ENCODE measurements around the gene EHD4.

Gene EHD4

GRCh38 chr15:41995476-41995855 is 23.1 kb upstream of the EHD4 start:
- H3K36me3 ChIP-seq (ENCODE audit: control insufficient read depth in 2 of 2, insufficient read depth in 2 of 2, low read length in 2 of 2) = no peaks in the 10 kb centered on the region
- no peaks in the 10 kb centered on the region for H3K27me3 ChIP-seq (ENCODE audit: control insufficient read depth in 2 of 2, insufficient read depth in 2 of 2, low read length in 2 of 2)
- H3K9me3 ChIP-seq (ENCODE audit: control insufficient read depth in 2 of 2, low read length in 2 of 2) = no peaks in the 10 kb centered on the region
- no peak overlapping the region for H3K27ac ChIP-seq (ENCODE audit: low read depth in 2 of 2, low read length in 2 of 2)
- H3K4me1 ChIP-seq (ENCODE audit: control insufficient read depth in 2 of 2, insufficient read depth in 2 of 2, low read length in 2 of 2) = no peaks in the 10 kb centered on the region
- H3K9ac ChIP-seq (ENCODE audit: low read depth in 1 of 2, low read length in 2 of 2) = no peak overlapping the region
- H3K4me3 ChIP-seq (ENCODE audit: low read length in 2 of 2) = no peak overlapping the region

GRCh38 chr15:41994772-41995475 is 22.6 kb upstream of the EHD4 start:
- H3K9me3 ChIP-seq (ENCODE audit: control insufficient read depth in 2 of 2, low read length in 2 of 2) = no peaks in the 10 kb centered on the region
- no peak overlapping the region for H3K4me3 ChIP-seq (ENCODE audit: low read length in 2 of 2)
- peaks cover 0 to 2% of the 10 kb centered on the region in 2 donors for H3K27me3 ChIP-seq (ENCODE audit: control insufficient read depth in 2 of 2, insufficient read depth in 2 of 2, low read length in 2 of 2)
- no peak overlapping the region for H3K9ac ChIP-seq (ENCODE audit: low read depth in 1 of 2, low read length in 2 of 2)
- no peaks in the 10 kb centered on the region for H3K4me1 ChIP-seq (ENCODE audit: control insufficient read depth in 2 of 2, insufficient read depth in 2 of 2, low read length in 2 of 2)
- H3K36me3 ChIP-seq (ENCODE audit: control insufficient read depth in 2 of 2, insufficient read depth in 2 of 2, low read length in 2 of 2) = no peaks in the 10 kb centered on the region
- no peak overlapping the region for H3K27ac ChIP-seq (ENCODE audit: low read depth in 2 of 2, low read length in 2 of 2)

- no peak overlapping the region for H3K9ac ChIP-seq (ENCODE audit: low read depth in 1 of 2, low read length in 2 of 2)
- H3K4me1 ChIP-seq (ENCODE audit: control insufficient read depth in 2 of 2, insufficient read depth in 2 of 2, low read length in 2 of 2) = no peaks in the 10 kb centered on the region
- H3K27ac ChIP-seq (ENCODE audit: low read depth in 2 of 2, low read length in 2 of 2) = no peak overlapping the region
- H3K4me3 ChIP-seq (ENCODE audit: low read length in 2 of 2) = no peak overlapping the region
- H3K36me3 ChIP-seq (ENCODE audit: control insufficient read depth in 2 of 2, insufficient read depth in 2 of 2, low read length in 2 of 2) = no peaks in the 10 kb centered on the region
- H3K27me3 ChIP-seq (ENCODE audit: control insufficient read depth in 2 of 2, insufficient read depth in 2 of 2, low read length in 2 of 2) = peaks cover 0 to 2% of the 10 kb centered on the region in 2 donors
- no peaks in the 10 kb centered on the region for H3K9me3 ChIP-seq (ENCODE audit: control insufficient read depth in 2 of 2, low read length in 2 of 2)
Observed at GRCh38 chr15:41994171-41994650, 21.9 kb upstream of the EHD4 start.

GRCh38 chr15:41993472-41994170 is 21.3 kb upstream of the EHD4 start:
- Histone ChIP-seq H3K36me3 (ENCODE audit: control insufficient read depth in 2 of 2, insufficient read depth in 2 of 2, low read length in 2 of 2) (no peaks in the 10 kb centered on the region), H3K9me3 (ENCODE audit: control insufficient read depth in 2 of 2, low read length in 2 of 2) (no peaks in the 10 kb centered on the region), H3K4me1 (ENCODE audit: control insufficient read depth in 2 of 2, insufficient read depth in 2 of 2, low read length in 2 of 2) (no peaks in the 10 kb centered on the region), H3K27me3 (ENCODE audit: control insufficient read depth in 2 of 2, insufficient read depth in 2 of 2, low read length in 2 of 2) (peaks cover 0 to 2% of the 10 kb centered on the region in 2 donors), H3K4me3 (ENCODE audit: low read length in 2 of 2) (no peak overlapping the region), H3K9ac (ENCODE audit: low read depth in 1 of 2, low read length in 2 of 2) (no peak overlapping the region), H3K27ac (ENCODE audit: low read depth in 2 of 2, low read length in 2 of 2) (no peak overlapping the region)

- Histone ChIP-seq H3K9ac (ENCODE audit: low read depth in 1 of 2, low read length in 2 of 2) (no peak overlapping the region), H3K27me3 (ENCODE audit: control insufficient read depth in 2 of 2, insufficient read depth in 2 of 2, low read length in 2 of 2) (peaks cover 0 to 2% of the 10 kb centered on the region in 2 donors), H3K36me3 (ENCODE audit: control insufficient read depth in 2 of 2, insufficient read depth in 2 of 2, low read length in 2 of 2) (no peaks in the 10 kb centered on the region)
Observed at GRCh38 chr15:41992803-41993190, 20.4 kb upstream of the EHD4 start.

GRCh38 chr15:41992151-41992802 is 19.9 kb upstream of the EHD4 start:
- H3K27ac ChIP-seq (ENCODE audit: low read depth in 2 of 2, low read length in 2 of 2) = no peak overlapping the region
- no peak overlapping the region for H3K4me3 ChIP-seq (ENCODE audit: low read length in 2 of 2)
- H3K4me1 ChIP-seq (ENCODE audit: control insufficient read depth in 2 of 2, insufficient read depth in 2 of 2, low read length in 2 of 2) = no peaks in the 10 kb centered on the region
- no peaks in the 10 kb centered on the region for H3K9me3 ChIP-seq (ENCODE audit: control insufficient read depth in 2 of 2, low read length in 2 of 2)
- no peak overlapping the region for H3K9ac ChIP-seq (ENCODE audit: low read depth in 1 of 2, low read length in 2 of 2)
- H3K27me3 ChIP-seq (ENCODE audit: control insufficient read depth in 2 of 2, insufficient read depth in 2 of 2, low read length in 2 of 2) = peaks cover 0 to 2% of the 10 kb centered on the region in 2 donors
- no peaks in the 10 kb centered on the region for H3K36me3 ChIP-seq (ENCODE audit: control insufficient read depth in 2 of 2, insufficient read depth in 2 of 2, low read length in 2 of 2)

More at GRCh38 chr15:41992803-41993190, 20.4 kb upstream of the EHD4 start:
- Histone ChIP-seq H3K4me1 (ENCODE audit: control insufficient read depth in 2 of 2, insufficient read depth in 2 of 2, low read length in 2 of 2) (no peaks in the 10 kb centered on the region), H3K27ac (ENCODE audit: low read depth in 2 of 2, low read length in 2 of 2) (no peak overlapping the region), H3K4me3 (ENCODE audit: low read length in 2 of 2) (no peak overlapping the region), H3K9me3 (ENCODE audit: control insufficient read depth in 2 of 2, low read length in 2 of 2) (no peaks in the 10 kb centered on the region)

GRCh38 chr15:41990691-41991090 is 18.3 kb upstream of the EHD4 start:
- Histone ChIP-seq H3K9ac (ENCODE audit: low read depth in 1 of 2, low read length in 2 of 2) (no peak overlapping the region), H3K27ac (ENCODE audit: low read depth in 2 of 2, low read length in 2 of 2) (no peak overlapping the region), H3K4me3 (ENCODE audit: low read length in 2 of 2) (no peak overlapping the region), H3K27me3 (ENCODE audit: control insufficient read depth in 2 of 2, insufficient read depth in 2 of 2, low read length in 2 of 2) (peaks cover 0 to 2% of the 10 kb centered on the region in 2 donors), H3K9me3 (ENCODE audit: control insufficient read depth in 2 of 2, low read length in 2 of 2) (no peaks in the 10 kb centered on the region), H3K4me1 (ENCODE audit: control insufficient read depth in 2 of 2, insufficient read depth in 2 of 2, low read length in 2 of 2) (no peaks in the 10 kb centered on the region), H3K36me3 (ENCODE audit: control insufficient read depth in 2 of 2, insufficient read depth in 2 of 2, low read length in 2 of 2) (no peaks in the 10 kb centered on the region)

- H3K9me3 ChIP-seq (ENCODE audit: control insufficient read depth in 2 of 2, low read length in 2 of 2) = no peaks in the 10 kb centered on the region
Observed at GRCh38 chr15:41990243-41990605, 17.9 kb upstream of the EHD4 start.

GRCh38 chr15:41989573-41990242 is 17.4 kb upstream of the EHD4 start:
- Histone ChIP-seq H3K4me1 (ENCODE audit: control insufficient read depth in 2 of 2, insufficient read depth in 2 of 2, low read length in 2 of 2) (no peaks in the 10 kb centered on the region), H3K4me3 (ENCODE audit: low read length in 2 of 2) (no peak overlapping the region), H3K9ac (ENCODE audit: low read depth in 1 of 2, low read length in 2 of 2) (no peak overlapping the region), H3K36me3 (ENCODE audit: control insufficient read depth in 2 of 2, insufficient read depth in 2 of 2, low read length in 2 of 2) (no peaks in the 10 kb centered on the region), H3K9me3 (ENCODE audit: control insufficient read depth in 2 of 2, low read length in 2 of 2) (no peaks in the 10 kb centered on the region), H3K27me3 (ENCODE audit: control insufficient read depth in 2 of 2, insufficient read depth in 2 of 2, low read length in 2 of 2) (peaks cover 0 to 2% of the 10 kb centered on the region in 2 donors), H3K27ac (ENCODE audit: low read depth in 2 of 2, low read length in 2 of 2) (no peak overlapping the region)

More at GRCh38 chr15:41990243-41990605, 17.9 kb upstream of the EHD4 start:
- H3K27me3 ChIP-seq (ENCODE audit: control insufficient read depth in 2 of 2, insufficient read depth in 2 of 2, low read length in 2 of 2) = peaks cover 0 to 2% of the 10 kb centered on the region in 2 donors
- no peaks in the 10 kb centered on the region for H3K4me1 ChIP-seq (ENCODE audit: control insufficient read depth in 2 of 2, insufficient read depth in 2 of 2, low read length in 2 of 2)
- H3K36me3 ChIP-seq (ENCODE audit: control insufficient read depth in 2 of 2, insufficient read depth in 2 of 2, low read length in 2 of 2) = no peaks in the 10 kb centered on the region
- no peak overlapping the region for H3K9ac ChIP-seq (ENCODE audit: low read depth in 1 of 2, low read length in 2 of 2)
- no peak overlapping the region for H3K4me3 ChIP-seq (ENCODE audit: low read length in 2 of 2)
- no peak overlapping the region for H3K27ac ChIP-seq (ENCODE audit: low read depth in 2 of 2, low read length in 2 of 2)

All from mucosa of rectum (tissue), 2 donors.